ENCODE data around the gene TXNRD3. TPM values are rescaled to one million over a fixed set of nuclear protein-coding genes. Genes with fewer than 3 reads are reported as not detected.
A peak's percentile ranks its signal among the peaks of the same experiment; 100 is the strongest.

The TXNRD3 gene
- total RNA-seq, 1 donor from 2014 or later = 10.3 TPM

DNA sequence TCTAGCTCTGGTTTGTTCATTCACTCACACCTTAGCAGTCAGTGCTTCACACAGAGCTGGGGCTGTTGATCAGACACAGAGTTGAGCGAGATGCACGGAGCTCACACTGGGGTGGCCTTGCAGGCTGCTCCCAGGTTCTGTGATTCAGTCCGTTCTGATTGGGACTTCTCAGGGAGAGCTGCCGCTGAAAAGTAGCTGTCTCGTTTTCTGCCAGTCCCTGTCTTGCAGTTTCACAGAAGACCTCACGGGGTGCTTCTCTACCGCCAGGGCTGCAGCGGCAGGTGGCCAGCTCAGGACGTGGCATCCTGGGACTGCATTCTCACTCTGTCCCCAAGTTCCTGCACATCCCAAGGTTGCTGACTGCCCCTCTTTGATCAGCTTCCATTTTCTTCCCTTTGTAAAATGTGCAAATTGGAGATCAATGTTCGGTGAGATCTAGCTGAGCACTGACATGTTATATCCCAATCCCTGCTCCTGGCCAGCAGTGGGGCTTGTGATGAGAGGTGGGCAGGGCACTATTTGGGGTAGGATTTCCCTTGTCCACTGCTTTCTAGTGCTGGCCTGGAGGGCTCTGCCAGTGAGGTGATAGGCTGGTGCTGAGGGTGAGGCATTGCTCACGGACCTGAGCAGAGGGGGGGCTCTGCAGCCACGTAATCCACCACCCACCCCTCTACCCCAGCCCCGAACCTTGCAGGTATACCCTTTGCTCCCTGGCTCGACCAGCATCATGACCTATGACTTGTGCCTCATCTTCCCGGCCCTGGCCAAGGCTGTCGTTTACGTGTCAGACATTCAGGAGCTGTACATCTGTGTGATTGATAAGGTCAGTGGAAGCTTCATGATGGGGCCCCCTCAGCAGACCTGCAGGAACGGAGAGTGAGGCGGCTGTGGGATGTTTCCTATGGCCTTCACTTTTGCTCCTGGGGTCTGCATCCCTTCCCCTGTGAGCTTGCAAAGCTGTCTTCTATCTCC is 5.3 kb upstream of the TXNRD3 start:
- ATAC-seq (no peak), DNase-seq (no peak)
- H3K36me3 ChIP-seq = no peaks in the 10 kb centered on the region
- H3K4me1 ChIP-seq = peaks cover 3% of the 10 kb centered on the region
- intact Hi-C loops (cut with DNase I) = no loop called here
- H3K27ac ChIP-seq = no peak overlapping the region
- no peaks in the 10 kb centered on the region for H3K9me3 ChIP-seq
- H3K4me3 ChIP-seq = no peak overlapping the region
- H3K27me3 ChIP-seq = peaks cover 12% of the 10 kb centered on the region
- TF ChIP-seq, protein P1, sequence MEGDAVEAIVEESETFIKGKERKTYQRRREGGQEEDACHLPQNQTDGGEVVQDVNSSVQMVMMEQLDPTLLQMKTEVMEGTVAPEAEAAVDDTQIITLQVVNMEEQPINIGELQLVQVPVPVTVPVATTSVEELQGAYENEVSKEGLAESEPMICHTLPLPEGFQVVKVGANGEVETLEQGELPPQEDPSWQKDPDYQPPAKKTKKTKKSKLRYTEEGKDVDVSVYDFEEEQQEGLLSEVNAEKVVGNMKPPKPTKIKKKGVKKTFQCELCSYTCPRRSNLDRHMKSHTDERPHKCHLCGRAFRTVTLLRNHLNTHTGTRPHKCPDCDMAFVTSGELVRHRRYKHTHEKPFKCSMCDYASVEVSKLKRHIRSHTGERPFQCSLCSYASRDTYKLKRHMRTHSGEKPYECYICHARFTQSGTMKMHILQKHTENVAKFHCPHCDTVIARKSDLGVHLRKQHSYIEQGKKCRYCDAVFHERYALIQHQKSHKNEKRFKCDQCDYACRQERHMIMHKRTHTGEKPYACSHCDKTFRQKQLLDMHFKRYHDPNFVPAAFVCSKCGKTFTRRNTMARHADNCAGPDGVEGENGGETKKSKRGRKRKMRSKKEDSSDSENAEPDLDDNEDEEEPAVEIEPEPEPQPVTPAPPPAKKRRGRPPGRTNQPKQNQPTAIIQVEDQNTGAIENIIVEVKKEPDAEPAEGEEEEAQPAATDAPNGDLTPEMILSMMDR (IDR thresholded peaks at IDR 0.05) = peak; percentile 11

DNA sequence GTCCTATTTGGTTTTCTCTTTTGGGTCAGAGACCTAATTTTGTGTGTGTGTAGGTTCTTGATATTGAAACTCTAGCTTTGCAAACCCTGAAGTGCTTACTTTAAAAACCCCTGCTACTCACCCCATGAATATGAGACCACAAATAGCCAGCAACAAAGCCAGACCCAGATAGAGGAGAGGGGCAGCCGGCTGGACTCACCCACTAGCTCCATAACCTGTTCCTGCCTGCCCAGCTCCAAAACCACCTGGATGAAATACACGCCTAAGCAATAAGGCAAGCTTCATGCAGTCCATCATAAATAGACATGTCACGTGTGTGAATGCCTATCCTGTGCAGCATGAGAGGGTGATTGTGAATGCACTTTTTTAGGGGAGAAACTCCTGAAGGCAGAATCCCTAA is 3.7 kb upstream of the TXNRD3 start:
- TF ChIP-seq, protein P1 (IDR thresholded peaks at IDR 0.05) = no peak
- intact Hi-C loops (cut with DNase I) = no loop called here
- H3K4me3 ChIP-seq = no peak overlapping the region
- no peak for ATAC-seq
- no peaks in the 10 kb centered on the region for H3K36me3 ChIP-seq
- H3K4me1 ChIP-seq = peaks cover 3% of the 10 kb centered on the region
- H3K27ac ChIP-seq = no peak overlapping the region
- DNase-seq = no peak
- H3K9me3 ChIP-seq = no peaks in the 10 kb centered on the region
- peaks cover 12% of the 10 kb centered on the region for H3K27me3 ChIP-seq

DNA sequence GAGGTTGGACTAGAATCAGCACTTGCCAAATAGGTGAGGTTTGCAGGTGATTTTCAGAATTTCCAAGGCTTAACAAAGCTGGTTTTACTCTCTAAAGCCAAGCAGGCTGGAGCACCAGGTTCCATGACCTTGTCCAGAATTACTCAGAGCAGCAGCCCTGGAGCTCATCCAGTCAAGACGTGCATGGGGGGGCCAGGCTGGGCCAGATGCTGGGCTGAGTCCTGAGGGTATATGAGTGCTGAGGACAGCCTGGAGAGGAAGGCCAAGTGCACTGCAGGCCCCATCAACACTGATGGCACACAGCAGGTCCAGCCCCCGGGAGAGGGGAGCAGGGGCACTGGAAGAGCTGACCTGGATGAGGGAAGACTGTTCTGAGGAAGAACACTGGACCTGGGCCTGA is 3.0 kb upstream of the TXNRD3 start:
- TF ChIP-seq, protein P1 (IDR thresholded peaks at IDR 0.05) = no peak
- no peaks in the 10 kb centered on the region for H3K9me3 ChIP-seq
- DNase-seq (no peak), ATAC-seq (no peak)
- H3K4me3 ChIP-seq = no peak overlapping the region
- intact Hi-C loops (cut with DNase I) = no loop called here
- H3K27me3 ChIP-seq = peaks cover 12% of the 10 kb centered on the region
- H3K36me3 ChIP-seq = no peaks in the 10 kb centered on the region
- H3K4me1 ChIP-seq = peaks cover 3% of the 10 kb centered on the region
- H3K27ac ChIP-seq = no peak overlapping the region

DNA sequence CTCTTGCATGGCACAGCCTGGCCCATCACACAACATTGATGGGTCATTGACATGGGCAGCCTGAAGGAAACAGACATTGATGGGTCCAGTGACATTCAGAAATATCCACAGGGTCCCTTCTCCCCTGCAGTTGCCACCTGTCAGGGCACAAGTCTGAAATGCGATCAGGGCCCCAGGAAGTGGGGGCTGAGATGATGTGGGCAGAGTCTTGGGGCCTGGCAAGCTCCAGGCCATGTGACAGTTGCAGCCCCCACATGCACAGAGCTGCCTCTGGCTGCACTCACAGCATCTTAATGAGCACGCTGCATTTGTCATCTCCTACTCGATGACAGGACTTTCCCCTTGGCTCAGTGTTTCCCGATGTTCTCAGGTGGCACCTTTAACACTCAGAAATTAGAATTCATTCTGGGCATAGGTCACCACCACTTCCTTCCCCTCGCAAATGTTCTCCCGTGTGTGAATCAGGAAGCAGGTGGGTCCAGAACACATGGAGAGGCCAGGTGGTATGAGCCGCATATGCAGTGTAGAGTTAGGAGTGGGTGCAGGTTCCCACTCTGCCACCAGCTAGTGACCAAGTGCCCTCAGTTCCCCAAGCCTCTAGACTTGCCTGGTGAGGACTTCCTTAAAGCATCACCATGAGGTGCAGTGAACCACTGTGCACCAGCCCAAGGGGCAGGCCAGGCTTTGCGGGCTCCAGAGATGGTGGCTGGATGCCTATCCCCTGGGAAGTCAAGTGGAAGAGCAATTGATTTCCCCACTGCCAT is 1.6 kb upstream of the TXNRD3 start:
- no peak for ATAC-seq
- DNase-seq = no peak
- H3K9me3 ChIP-seq = no peaks in the 10 kb centered on the region
- TF ChIP-seq, protein P1 (IDR thresholded peaks at IDR 0.05) = no peak
- peaks cover 3% of the 10 kb centered on the region for H3K4me1 ChIP-seq
- H3K27ac ChIP-seq = no peak overlapping the region
- H3K27me3 ChIP-seq = peaks cover 12% of the 10 kb centered on the region
- intact Hi-C loops (cut with DNase I) = no loop called here
- H3K36me3 ChIP-seq = no peaks in the 10 kb centered on the region
- H3K4me3 ChIP-seq = no peak overlapping the region

DNA sequence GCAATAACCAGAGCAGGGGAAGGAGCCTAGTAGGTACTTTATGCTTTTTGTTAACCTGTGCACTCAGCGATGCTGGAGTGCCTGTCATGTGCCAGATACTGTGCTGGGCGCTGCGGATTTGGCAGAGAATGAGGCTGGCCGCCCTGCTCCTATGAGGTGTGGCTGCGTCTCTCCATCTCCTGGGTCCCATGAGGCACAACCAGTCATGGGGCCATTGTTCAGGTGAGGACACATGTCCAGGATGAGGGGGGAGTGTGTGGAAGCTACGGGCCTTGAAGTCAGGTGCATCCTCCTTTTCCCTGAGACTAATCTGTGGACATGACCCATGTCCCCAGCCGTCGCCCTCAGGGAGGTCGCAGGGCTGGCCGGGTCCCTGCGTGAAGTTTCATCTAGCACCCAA is 963 bp upstream of the TXNRD3 start:
- ATAC-seq (no peak), DNase-seq (no peak)
- Histone ChIP-seq H3K36me3 (no peaks in the 10 kb centered on the region), H3K9me3 (no peaks in the 10 kb centered on the region), H3K27ac (no peak overlapping the region), H3K27me3 (peaks cover 7% of the 10 kb centered on the region), H3K4me3 (no peak overlapping the region), H3K4me1 (peaks cover 3% of the 10 kb centered on the region)
- intact Hi-C loops (cut with DNase I) = no loop called here
- TF ChIP-seq, protein P1 (IDR thresholded peaks at IDR 0.05) = no peak

Measured in upper lobe of right lung (tissue), 1 donor.